HepG2 (cell line): ENCODE results near the gene RIPK3. TPM values are rescaled to one million over a fixed set of nuclear protein-coding genes. Genes with fewer than 3 reads are reported as not detected.

Source experiments
- AFF4 ChIP-seq: sonication (generic); formaldehyde crosslinking; IDR thresholded peaks from 2 replicates; pipeline ENCODE4 v1.4.0; 2020; ENCODE audit warnings: missing genetic modification reagents
- CBX5 ChIP-seq: sonication (generic); formaldehyde crosslinking; IDR thresholded peaks from 2 replicates; pipeline ENCODE4 v1.4.0; 2020; ENCODE audit warnings: missing genetic modification reagents, borderline replicate concordance
- GATAD2A ChIP-seq: IDR thresholded peaks from 2 replicates; pipeline ENCODE4 v1.6.1; 2016
- HNRNPL ChIP-seq: fragments of 200-400 bp; formaldehyde crosslinking; IDR thresholded peaks from 2 replicates; pipeline ENCODE4 v1.6.1; 2017; ENCODE audit warnings: mild to moderate bottlenecking, low read depth, low read length
- MLLT10 ChIP-seq: sonication (generic); formaldehyde crosslinking; IDR thresholded peaks from 2 replicates; pipeline ENCODE4 v1.4.0; 2020; ENCODE audit warnings: missing genetic modification reagents
- NBN ChIP-seq: fragments of 450-650 bp; conservative IDR thresholded peaks from 2 replicates; pipeline ENCODE4 v1.6.1; 2017
- NFYB ChIP-seq: sonication (generic); formaldehyde crosslinking; IDR thresholded peaks from 2 replicates; pipeline ENCODE4 v1.4.0; 2020; ENCODE audit warnings: missing genetic modification reagents
- PHF5A ChIP-seq: IDR thresholded peaks from one replicate; pipeline ENCODE4 v1.6.1; 2018; ENCODE audit warnings: low read depth, missing genetic modification reagents; ENCODE audit not compliant: unreplicated experiment
- PRMT3 ChIP-seq: sonication (generic); formaldehyde crosslinking; IDR thresholded peaks from 2 replicates; pipeline ENCODE4 v1.8.1; 2022; ENCODE audit warnings: low read depth, mild to moderate bottlenecking, moderate library complexity, missing genetic modification reagents, borderline replicate concordance
- RCOR2 ChIP-seq: IDR thresholded peaks from 2 replicates; pipeline ENCODE4 v1.6.1; 2016; ENCODE audit warnings: missing biosample characterization, missing genetic modification reagents
- U2AF1 ChIP-seq: fragments of 200-400 bp; formaldehyde crosslinking; optimal IDR thresholded peaks from 2 replicates; pipeline ENCODE3; 2017; ENCODE audit warnings: mild to moderate bottlenecking, low read depth, low read length
- ZNF207 ChIP-seq: fragments of 450-650 bp; IDR thresholded peaks from 2 replicates; pipeline ENCODE4 v1.6.1; 2016; ENCODE audit warnings: antibody characterized with exemption, borderline replicate concordance
- ZNF30 ChIP-seq: sonication (generic); formaldehyde crosslinking; IDR thresholded peaks from 2 replicates; pipeline ENCODE4 v1.5.0; 2020; ENCODE audit warnings: mild to moderate bottlenecking, missing genetic modification reagents
- ZNF615 ChIP-seq: sonication (generic); formaldehyde crosslinking; IDR thresholded peaks from 2 replicates; pipeline ENCODE4 v1.5.0; 2020; ENCODE audit warnings: mild to moderate bottlenecking, missing genetic modification reagents, borderline replicate concordance
- polyA plus RNA-seq, 8 experiments: library from polyadenylated mRNA; depleted of rRNA in 3 of 8; stranded (reverse) in 7 of 8; unstranded in 1 of 8; fragments of >200 nt; fragmentation: Illumina TruSeq in 4 of 8; extraction: Trizol in 4 of 8; gene quantifications; 2 replicates each; pipeline versions ENCODE4 v1.2.1 to v1.2.3, GENCODE V29; 2011 to 2016; ENCODE audit warnings: low read depth in 4 of 8, missing spikeins in 1 of 8, mixed read lengths in 1 of 8; ENCODE audit not compliant: insufficient read depth in 1 of 8
- total RNA-seq, 5 experiments: library from RNA; depleted of rRNA; stranded (reverse); fragments of >200 nt; fragmentation: Illumina TruSeq; extraction: Trizol; gene quantifications; 2 replicates each; pipeline ENCODE4 v1.2.3, GENCODE V29; 2016; ENCODE audit warnings: low read depth in 1 of 5
- TF ChIP-seq, protein P1 (sequence below): IDR thresholded peaks from 2 replicates; pipeline ENCODE4 v1.6.1; 2012; ENCODE audit warnings: low read depth, low read length, improper control_type of control experiment
- TF ChIP-seq, protein P2 (sequence below): sonication (generic); formaldehyde crosslinking; IDR thresholded peaks from 2 replicates; pipeline ENCODE4 v1.8.0; 2022; ENCODE audit warnings: mild to moderate bottlenecking, missing genetic modification reagents, moderate library complexity
- TF ChIP-seq, protein P3 (sequence below): sonication (generic); formaldehyde crosslinking; IDR thresholded peaks from 2 replicates; pipeline ENCODE4 v1.5.1; 2020; ENCODE audit warnings: mild to moderate bottlenecking, missing genetic modification reagents, borderline replicate concordance

The RIPK3 gene
- total and polyA plus RNA-seq, 2 of the 13 experiments (the other 11 are each of a cell fraction or from before 2014, with no cell fraction given): not detected

GRCh38 chr14:24299255-24300191 lies 40.3 kb downstream of the RIPK3 start, which contains the start of the genes DHRS1 and NOP9 (continued):
- no peak for TF ChIP-seq ZNF207
- peak; percentile 20; the same call in 1 of the 2 replicates for TF ChIP-seq RCOR2 (CRISPR knock-in tag)
- TF ChIP-seq GATAD2A (CRISPR knock-in tag): peak; percentile 79
- TF ChIP-seq AFF4 (CRISPR knock-in tag): no peak; the same call in 1 of the 2 replicates
- peak; percentile 94 for TF ChIP-seq ZNF615 (CRISPR knock-in tag)
- peak; percentile 44 for TF ChIP-seq U2AF1
- peak; percentile 47; the same call in 1 of the 2 replicates for TF ChIP-seq ZNF30 (CRISPR knock-in tag)
- TF ChIP-seq NFYB (CRISPR knock-in tag): peak; percentile 59; the same call in 1 of the 2 replicates
- TF ChIP-seq, protein P1, sequence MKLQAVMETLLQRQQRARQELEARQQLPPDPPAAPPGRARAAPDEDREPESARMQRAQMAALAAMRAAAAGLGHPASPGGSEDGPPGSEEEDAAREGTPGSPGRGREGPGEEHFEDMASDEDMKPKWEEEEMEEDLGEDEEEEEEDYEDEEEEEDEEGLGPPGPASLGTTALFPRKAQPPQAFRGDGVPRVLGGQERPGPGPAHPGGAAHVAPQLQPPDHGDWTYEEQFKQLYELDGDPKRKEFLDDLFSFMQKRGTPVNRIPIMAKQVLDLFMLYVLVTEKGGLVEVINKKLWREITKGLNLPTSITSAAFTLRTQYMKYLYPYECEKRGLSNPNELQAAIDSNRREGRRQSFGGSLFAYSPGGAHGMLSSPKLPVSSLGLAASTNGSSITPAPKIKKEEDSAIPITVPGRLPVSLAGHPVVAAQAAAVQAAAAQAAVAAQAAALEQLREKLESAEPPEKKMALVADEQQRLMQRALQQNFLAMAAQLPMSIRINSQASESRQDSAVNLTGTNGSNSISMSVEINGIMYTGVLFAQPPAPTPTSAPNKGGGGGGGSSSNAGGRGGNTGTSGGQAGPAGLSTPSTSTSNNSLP: 0 out of 2 replicates have a peak, but pooled peaks have one; percentile 56
- 0 out of 2 replicates have a peak, but pooled peaks have one; percentile 74 for TF ChIP-seq HNRNPL
- TF ChIP-seq, protein P2, sequence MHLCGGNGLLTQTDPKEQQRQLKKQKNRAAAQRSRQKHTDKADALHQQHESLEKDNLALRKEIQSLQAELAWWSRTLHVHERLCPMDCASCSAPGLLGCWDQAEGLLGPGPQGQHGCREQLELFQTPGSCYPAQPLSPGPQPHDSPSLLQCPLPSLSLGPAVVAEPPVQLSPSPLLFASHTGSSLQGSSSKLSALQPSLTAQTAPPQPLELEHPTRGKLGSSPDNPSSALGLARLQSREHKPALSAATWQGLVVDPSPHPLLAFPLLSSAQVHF (CRISPR knock-in tag): no peak
- no peak for TF ChIP-seq NBN
- TF ChIP-seq MLLT10 (CRISPR knock-in tag): no peak
- no peak for TF ChIP-seq PRMT3 (CRISPR knock-in tag)
- TF ChIP-seq CBX5 (CRISPR knock-in tag): peak; percentile 46; the same call in 1 of the 2 replicates
- TF ChIP-seq PHF5A (CRISPR knock-in tag): peak; percentile 92
- TF ChIP-seq, protein P3, sequence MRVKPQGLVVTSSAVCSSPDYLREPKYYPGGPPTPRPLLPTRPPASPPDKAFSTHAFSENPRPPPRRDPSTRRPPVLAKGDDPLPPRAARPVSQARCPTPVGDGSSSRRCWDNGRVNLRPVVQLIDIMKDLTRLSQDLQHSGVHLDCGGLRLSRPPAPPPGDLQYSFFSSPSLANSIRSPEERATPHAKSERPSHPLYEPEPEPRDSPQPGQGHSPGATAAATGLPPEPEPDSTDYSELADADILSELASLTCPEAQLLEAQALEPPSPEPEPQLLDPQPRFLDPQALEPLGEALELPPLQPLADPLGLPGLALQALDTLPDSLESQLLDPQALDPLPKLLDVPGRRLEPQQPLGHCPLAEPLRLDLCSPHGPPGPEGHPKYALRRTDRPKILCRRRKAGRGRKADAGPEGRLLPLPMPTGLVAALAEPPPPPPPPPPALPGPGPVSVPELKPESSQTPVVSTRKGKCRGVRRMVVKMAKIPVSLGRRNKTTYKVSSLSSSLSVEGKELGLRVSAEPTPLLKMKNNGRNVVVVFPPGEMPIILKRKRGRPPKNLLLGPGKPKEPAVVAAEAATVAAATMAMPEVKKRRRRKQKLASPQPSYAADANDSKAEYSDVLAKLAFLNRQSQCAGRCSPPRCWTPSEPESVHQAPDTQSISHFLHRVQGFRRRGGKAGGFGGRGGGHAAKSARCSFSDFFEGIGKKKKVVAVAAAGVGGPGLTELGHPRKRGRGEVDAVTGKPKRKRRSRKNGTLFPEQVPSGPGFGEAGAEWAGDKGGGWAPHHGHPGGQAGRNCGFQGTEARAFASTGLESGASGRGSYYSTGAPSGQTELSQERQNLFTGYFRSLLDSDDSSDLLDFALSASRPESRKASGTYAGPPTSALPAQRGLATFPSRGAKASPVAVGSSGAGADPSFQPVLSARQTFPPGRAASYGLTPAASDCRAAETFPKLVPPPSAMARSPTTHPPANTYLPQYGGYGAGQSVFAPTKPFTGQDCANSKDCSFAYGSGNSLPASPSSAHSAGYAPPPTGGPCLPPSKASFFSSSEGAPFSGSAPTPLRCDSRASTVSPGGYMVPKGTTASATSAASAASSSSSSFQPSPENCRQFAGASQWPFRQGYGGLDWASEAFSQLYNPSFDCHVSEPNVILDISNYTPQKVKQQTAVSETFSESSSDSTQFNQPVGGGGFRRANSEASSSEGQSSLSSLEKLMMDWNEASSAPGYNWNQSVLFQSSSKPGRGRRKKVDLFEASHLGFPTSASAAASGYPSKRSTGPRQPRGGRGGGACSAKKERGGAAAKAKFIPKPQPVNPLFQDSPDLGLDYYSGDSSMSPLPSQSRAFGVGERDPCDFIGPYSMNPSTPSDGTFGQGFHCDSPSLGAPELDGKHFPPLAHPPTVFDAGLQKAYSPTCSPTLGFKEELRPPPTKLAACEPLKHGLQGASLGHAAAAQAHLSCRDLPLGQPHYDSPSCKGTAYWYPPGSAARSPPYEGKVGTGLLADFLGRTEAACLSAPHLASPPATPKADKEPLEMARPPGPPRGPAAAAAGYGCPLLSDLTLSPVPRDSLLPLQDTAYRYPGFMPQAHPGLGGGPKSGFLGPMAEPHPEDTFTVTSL: peak; percentile 75; the same call in 1 of the 2 replicates
